GM19467 (cell line): Measurements from ENCODE around the gene MCM8.
A peak's percentile ranks its signal among the peaks of the same experiment; 100 is the strongest.

ENCODE experiments used
- ATAC-seq: cut with Tn5 transposase; IDR thresholded peaks from one replicate; pipeline ENCODE4 v1.9.1; 2021; ENCODE audit warnings: mild to moderate bottlenecking, moderate library complexity; ENCODE audit not compliant: unreplicated experiment

The MCM8 gene

GRCh38 chr20:5950271-5951031, at the start of gene MCM8, which contains the start of gene TRMT6:
Gene MCM8 (plus strand): TSS chr20:5950652. CDS start chr20:5952016, 1,364 bp downstream.
Gene TRMT6 (minus strand): TSS chr20:5950533. CDS start chr20:5950405, 128 bp downstream.
- ATAC-seq = peak; percentile 99

- no peak for ATAC-seq
Measured at GRCh38 chr20:5900908-5901307, 49.5 kb upstream of the MCM8 start.

GRCh38 chr20:5908981-5909380, 41.5 kb upstream of the MCM8 start:
- no peak for ATAC-seq

- ATAC-seq = no peak
Measured at GRCh38 chr20:5910186-5910585, 40.3 kb upstream of the MCM8 start.

GRCh38 chr20:5913166-5913565, 37.3 kb upstream of the MCM8 start:
- no peak for ATAC-seq

- no peak for ATAC-seq
Measured at GRCh38 chr20:5914859-5915258, 35.6 kb upstream of the MCM8 start.

GRCh38 chr20:5918856-5919625, 31.4 kb upstream of the MCM8 start:
- no peak for ATAC-seq

GRCh38 chr20:5919626-5920544, 30.6 kb upstream of the MCM8 start:
- no peak for ATAC-seq

GRCh38 chr20:5920581-5920980, 29.9 kb upstream of the MCM8 start:
- ATAC-seq = no peak

GRCh38 chr20:5923493-5923892, 27.0 kb upstream of the MCM8 start:
- no peak for ATAC-seq

GRCh38 chr20:5925551-5925950, 24.9 kb upstream of the MCM8 start:
- no peak for ATAC-seq

GRCh38 chr20:5927749-5928462, 22.5 kb upstream of the MCM8 start:
- ATAC-seq = no peak

- ATAC-seq = no peak
Measured at GRCh38 chr20:5928836-5929715, 21.4 kb upstream of the MCM8 start.

GRCh38 chr20:5931411-5931810, 19.0 kb upstream of the MCM8 start:
- no peak for ATAC-seq

GRCh38 chr20:5932796-5933195, 17.7 kb upstream of the MCM8 start:
- no peak for ATAC-seq

- ATAC-seq = no peak
Measured at GRCh38 chr20:5933802-5934436, 16.5 kb upstream of the MCM8 start.

- ATAC-seq = no peak
Measured at GRCh38 chr20:5935384-5935783, 15.1 kb upstream of the MCM8 start.

- no peak for ATAC-seq
Measured at GRCh38 chr20:5936238-5936637, 14.2 kb upstream of the MCM8 start.

GRCh38 chr20:5938456-5939029, 11.9 kb upstream of the MCM8 start:
- no peak for ATAC-seq
